ENCODE measurements around the gene TENM3.

TENM3 gene

GRCh38 chr4:182434720-182435119, 191.5 kb downstream of the TENM3 start:
- Histone ChIP-seq H4K8ac (ENCODE audit: low read depth, low read length) (no peak overlapping the region), H2AFZ (ENCODE audit: low read length) (no peak overlapping the region), H3K4ac (ENCODE audit: low read length) (no peak overlapping the region), H3K23ac (ENCODE audit: low read depth, low read length, poor library complexity) (no peak overlapping the region), H2AK5ac (ENCODE audit: low read depth, low read length) (no peak overlapping the region), H3K27ac (replicated peaks; ENCODE audit: low read length) (no peak overlapping the region), H2BK12ac (ENCODE audit: low read length) (no peak overlapping the region), H3K79me1 (ENCODE audit: low read depth, low read length) (no peaks in the 10 kb centered on the region), H2BK5ac (ENCODE audit: low read length) (no peak overlapping the region), H3K4me1 (ENCODE audit: control insufficient read depth in 2 of 2, insufficient read depth in 1 of 2, low read depth in 1 of 2, low read length in 2 of 2) (peaks cover 0 to 2% of the 10 kb centered on the region in 2 donors), H3K18ac (ENCODE audit: low read length) (no peak overlapping the region), H2BK15ac (ENCODE audit: low read length) (no peak overlapping the region), H3K4me3 (ENCODE audit: low read length in 2 of 2) (no peak overlapping the region), H3K4me2 (ENCODE audit: insufficient read depth, low read length, poor library complexity, severe bottlenecking) (no peak overlapping the region), H4K91ac (ENCODE audit: low read depth, low read length, poor library complexity) (no peak overlapping the region), H3K36me3 (replicated peaks in 1 of 2; ENCODE audit: control insufficient read depth in 2 of 2, insufficient read depth in 2 of 2, low read length in 2 of 2) (peaks cover 0 to 10% of the 10 kb centered on the region in 2 donors), H3K27me3 (ENCODE audit: control insufficient read depth in 3 of 3, insufficient read depth in 3 of 3, low read depth in 1 of 3, low read length in 3 of 3) (no peaks in the 10 kb centered on the region), H2BK120ac (ENCODE audit: low read depth, low read length) (no peak overlapping the region), H3K9ac (ENCODE audit: low read depth, low read length, poor library complexity) (no peak overlapping the region), H3K14ac (ENCODE audit: low read length) (no peak overlapping the region), H3K9me3 (replicated peaks in 1 of 2; ENCODE audit: control insufficient read depth in 2 of 2, insufficient read depth in 1 of 2, low read depth in 1 of 2, low read length in 2 of 2) (no peaks in the 10 kb centered on the region)
- no peak for DNase-seq (ENCODE audit: low spot score)
- WGBS, 2 donors (ENCODE audit: extremely low coverage in 2 of 2, insufficient read length in 2 of 2, insufficient replicate concordance in 1 of 2): no CpG with 5 or more reads among the region's 4 CpGs

DNA sequence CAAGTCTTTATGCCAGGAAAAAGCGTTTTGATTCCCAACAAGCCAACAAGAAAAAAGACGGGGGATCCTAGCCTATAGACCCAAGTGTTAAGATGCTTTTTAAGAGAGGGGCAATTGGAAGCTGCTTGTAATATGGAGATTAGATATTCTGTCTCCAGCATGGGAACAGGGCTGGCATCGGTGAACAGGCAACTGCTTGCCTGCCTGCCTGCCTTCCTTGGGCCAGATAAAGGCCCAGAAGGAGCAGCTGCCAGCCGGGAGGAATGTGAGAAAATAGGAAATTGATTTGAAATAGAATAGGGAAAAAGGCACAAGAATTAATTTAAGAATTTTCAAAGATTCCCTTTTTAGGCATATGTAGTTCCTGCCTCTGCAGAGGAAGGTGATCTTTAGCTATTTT, 192.2 kb downstream of the TENM3 start:
- H4K91ac ChIP-seq (ENCODE audit: low read depth, low read length, poor library complexity): no peak overlapping the region
- H2BK5ac ChIP-seq (ENCODE audit: low read length): no peak overlapping the region
- no peaks in the 10 kb centered on the region for H3K79me1 ChIP-seq (ENCODE audit: low read depth, low read length)
- H3K36me3 ChIP-seq (replicated peaks in 1 of 2; ENCODE audit: control insufficient read depth in 2 of 2, insufficient read depth in 2 of 2, low read length in 2 of 2): peaks cover 0 to 12% of the 10 kb centered on the region in 2 donors
- no peak overlapping the region for H2BK15ac ChIP-seq (ENCODE audit: low read length)
- no peak overlapping the region for H3K14ac ChIP-seq (ENCODE audit: low read length)
- no peak overlapping the region for H3K4me2 ChIP-seq (ENCODE audit: insufficient read depth, low read length, poor library complexity, severe bottlenecking)
- H3K23ac ChIP-seq (ENCODE audit: low read depth, low read length, poor library complexity): no peak overlapping the region
- H3K27ac ChIP-seq (replicated peaks; ENCODE audit: low read length): no peak overlapping the region
- H3K4me3 ChIP-seq (ENCODE audit: low read length in 2 of 2): no peak overlapping the region
- H3K9ac ChIP-seq (ENCODE audit: low read depth, low read length, poor library complexity): no peak overlapping the region
- peaks cover 0 to 2% of the 10 kb centered on the region in 2 donors for H3K4me1 ChIP-seq (ENCODE audit: control insufficient read depth in 2 of 2, insufficient read depth in 1 of 2, low read depth in 1 of 2, low read length in 2 of 2)
- H2AK5ac ChIP-seq (ENCODE audit: low read depth, low read length): no peak overlapping the region
- no peak for DNase-seq (ENCODE audit: low spot score)
- no peak overlapping the region for H2BK120ac ChIP-seq (ENCODE audit: low read depth, low read length)
- H4K8ac ChIP-seq (ENCODE audit: low read depth, low read length): no peak overlapping the region
- no CpG with 5 or more reads among the region's 4 CpGs for WGBS, 2 donors (ENCODE audit: extremely low coverage in 2 of 2, insufficient read length in 2 of 2, insufficient replicate concordance in 1 of 2)
- H2AFZ ChIP-seq (ENCODE audit: low read length): no peak overlapping the region
- no peak overlapping the region for H3K18ac ChIP-seq (ENCODE audit: low read length)
- no peaks in the 10 kb centered on the region for H3K27me3 ChIP-seq (ENCODE audit: control insufficient read depth in 3 of 3, insufficient read depth in 3 of 3, low read depth in 1 of 3, low read length in 3 of 3)
- H2BK12ac ChIP-seq (ENCODE audit: low read length): no peak overlapping the region
- H3K4ac ChIP-seq (ENCODE audit: low read length): no peak overlapping the region
- H3K9me3 ChIP-seq (replicated peaks in 1 of 2; ENCODE audit: control insufficient read depth in 2 of 2, insufficient read depth in 1 of 2, low read depth in 1 of 2, low read length in 2 of 2): no peaks in the 10 kb centered on the region

DNA sequence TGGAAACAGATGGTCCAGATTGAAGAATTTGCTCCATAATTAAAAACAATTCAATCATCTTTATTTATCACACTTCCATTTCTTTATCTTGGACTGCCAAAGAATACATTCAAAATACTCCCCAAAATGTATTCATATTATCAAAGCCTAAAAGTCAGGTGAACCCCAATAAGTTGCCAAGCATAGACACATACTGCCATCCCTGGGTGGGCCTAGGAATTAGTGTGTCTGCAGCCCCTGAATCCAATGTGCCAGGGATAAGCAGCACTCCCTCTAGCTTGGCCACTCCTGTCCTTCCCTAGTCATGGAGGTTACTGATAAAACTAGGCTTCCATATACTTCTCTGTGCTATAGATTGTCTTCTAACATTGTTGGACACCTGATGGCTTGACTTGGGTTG, 199.9 kb downstream of the TENM3 start:
- Histone ChIP-seq H2BK120ac (ENCODE audit: low read depth, low read length) (no peak overlapping the region), H3K23ac (ENCODE audit: low read depth, low read length, poor library complexity) (no peak overlapping the region), H3K4me2 (ENCODE audit: insufficient read depth, low read length, poor library complexity, severe bottlenecking) (no peak overlapping the region), H3K4ac (ENCODE audit: low read length) (no peak overlapping the region), H3K14ac (ENCODE audit: low read length) (no peak overlapping the region), H3K79me1 (ENCODE audit: low read depth, low read length) (peaks cover 2% of the 10 kb centered on the region), H2AK5ac (ENCODE audit: low read depth, low read length) (no peak overlapping the region), H4K91ac (ENCODE audit: low read depth, low read length, poor library complexity) (no peak overlapping the region), H3K9ac (ENCODE audit: low read depth, low read length, poor library complexity) (no peak overlapping the region), H3K4me3 (ENCODE audit: low read length in 2 of 2) (no peak overlapping the region), H3K36me3 (replicated peaks in 1 of 2; ENCODE audit: control insufficient read depth in 2 of 2, insufficient read depth in 2 of 2, low read length in 2 of 2) (peaks cover 0 to 11% of the 10 kb centered on the region in 2 donors), H3K27me3 (ENCODE audit: control insufficient read depth in 3 of 3, insufficient read depth in 3 of 3, low read depth in 1 of 3, low read length in 3 of 3) (no peaks in the 10 kb centered on the region), H3K27ac (replicated peaks; ENCODE audit: low read length) (no peak overlapping the region), H3K18ac (ENCODE audit: low read length) (no peak overlapping the region), H2BK15ac (ENCODE audit: low read length) (no peak overlapping the region), H4K8ac (ENCODE audit: low read depth, low read length) (no peak overlapping the region), H3K4me1 (ENCODE audit: control insufficient read depth in 2 of 2, insufficient read depth in 1 of 2, low read depth in 1 of 2, low read length in 2 of 2) (no peaks in the 10 kb centered on the region), H2AFZ (ENCODE audit: low read length) (no peak overlapping the region), H3K9me3 (replicated peaks in 1 of 2; ENCODE audit: control insufficient read depth in 2 of 2, insufficient read depth in 1 of 2, low read depth in 1 of 2, low read length in 2 of 2) (no peaks in the 10 kb centered on the region), H2BK5ac (ENCODE audit: low read length) (no peak overlapping the region), H2BK12ac (ENCODE audit: low read length) (no peak overlapping the region)
- no peak for DNase-seq (ENCODE audit: low spot score)

GRCh38 chr4:182447767-182448280, 204.6 kb downstream of the TENM3 start:
- Histone ChIP-seq H2BK120ac (ENCODE audit: low read depth, low read length) (peak overlapping the region; percentile 97), H3K9me3 (replicated peaks in 1 of 2; ENCODE audit: control insufficient read depth in 2 of 2, insufficient read depth in 1 of 2, low read depth in 1 of 2, low read length in 2 of 2) (no peaks in the 10 kb centered on the region), H3K14ac (ENCODE audit: low read length) (peak overlapping the region; percentile 97), H4K91ac (ENCODE audit: low read depth, low read length, poor library complexity) (no peak overlapping the region), H2BK5ac (ENCODE audit: low read length) (peak overlapping the region; percentile 87), H2AK5ac (ENCODE audit: low read depth, low read length) (peak overlapping the region; percentile 37), H3K23ac (ENCODE audit: low read depth, low read length, poor library complexity) (peak overlapping the region; percentile 97), H3K27ac (replicated peaks; ENCODE audit: low read length) (peak overlapping the region; percentile 75), H3K79me1 (ENCODE audit: low read depth, low read length) (peaks cover 7% of the 10 kb centered on the region), H4K8ac (ENCODE audit: low read depth, low read length) (no peak overlapping the region), H2BK15ac (ENCODE audit: low read length) (peak overlapping the region; percentile 100), H3K18ac (ENCODE audit: low read length) (peak overlapping the region; percentile 97), H3K4me3 (ENCODE audit: low read length in 2 of 2) (peak overlapping the region; percentile 54 to 92), H2AFZ (ENCODE audit: low read length) (peak overlapping the region; percentile 94), H3K4me1 (ENCODE audit: control insufficient read depth in 2 of 2, insufficient read depth in 1 of 2, low read depth in 1 of 2, low read length in 2 of 2) (peaks cover 2 to 7% of the 10 kb centered on the region in 2 donors), H3K4me2 (ENCODE audit: insufficient read depth, low read length, poor library complexity, severe bottlenecking) (peak overlapping the region; percentile 93), H3K4ac (ENCODE audit: low read length) (no peak overlapping the region), H2BK12ac (ENCODE audit: low read length) (peak overlapping the region; percentile 99), H3K36me3 (replicated peaks in 1 of 2; ENCODE audit: control insufficient read depth in 2 of 2, insufficient read depth in 2 of 2, low read length in 2 of 2) (peaks cover 0 to 4% of the 10 kb centered on the region in 2 donors), H3K27me3 (ENCODE audit: control insufficient read depth in 3 of 3, insufficient read depth in 3 of 3, low read depth in 1 of 3, low read length in 3 of 3) (no peaks in the 10 kb centered on the region), H3K9ac (ENCODE audit: low read depth, low read length, poor library complexity) (peak overlapping the region; percentile 99)
- WGBS, 2 donors (ENCODE audit: extremely low coverage in 2 of 2, insufficient read length in 2 of 2, insufficient replicate concordance in 1 of 2): no CpG with 5 or more reads among the region's 25 CpGs
- no peak for DNase-seq (ENCODE audit: low spot score)

Measured in neuronal stem cell (in vitro differentiated cells).